GM12878 (cell line): Measurements from ENCODE around the gene TRABD2B. TPM values are rescaled to one million over a fixed set of nuclear protein-coding genes. Genes with fewer than 3 reads are reported as not detected.

Source experiments
- ATAC-seq: fragments of 200-7000 bp; cut with Tn5 transposase; 3 replicates; pipeline ENCODE4 v1.9.1; 2020; ENCODE audit warnings: mild to moderate bottlenecking, moderate library complexity
- BruUV-seq: library from RNA; stranded (reverse); fragments of 400-500 nt; replicated peaks from 2 replicates; lab custom pipeline; 2021; lab: Mats Ljungman, UMichigan
- CTCF ChIA-PET: fragments of 300-600 bp; sonication (Branson Sonifier 250); formaldehyde crosslinking; extraction: SDS; loops from one replicate; lab custom pipeline; 2021; ENCODE audit warnings: inconsistent platforms; lab: Yijun Ruan, JAX
- POLR2A ChIA-PET: fragments of 350-600 bp; formaldehyde crosslinking; extraction: SDS; loops from one replicate; lab custom pipeline; 2021; ENCODE audit warnings: inconsistent platforms; lab: Charles Lee
- RAD21 ChIA-PET: fragments of 300-600 bp; sonication (Branson Sonifier 250); formaldehyde crosslinking; loops from one replicate; lab custom pipeline; 2023; ENCODE audit warnings: antibody characterized with exemption; ENCODE audit not compliant: unreplicated experiment; lab: Charles Lee
- SMC1A ChIA-PET: fragments of 300-600 bp; sonication (Branson Sonifier 250); formaldehyde crosslinking; loops from one replicate; lab custom pipeline; 2023; ENCODE audit not compliant: unreplicated experiment, uncharacterized antibody; lab: Charles Lee
- DNase-seq: peaks from one replicate; pipeline ENCODE4 v3.0.0-alpha.2; 2011; ENCODE audit warnings: low read depth, low spot score
- FAIRE-seq: peaks from 3 replicates; lab custom pipeline; 2011; peaks lifted over from hg19 to GRCh38; lab: Jason Lieb, UNC
- H2AFZ ChIP-seq: 2 replicates; pipeline ENCODE4 v1.6.0; 2011; ENCODE audit warnings: low read depth, low read length, control low read depth; ENCODE audit not compliant: control insufficient read depth
- H3K27ac ChIP-seq: 2 replicates; pipeline ENCODE4 v1.5.1; 2011; ENCODE audit warnings: control low read depth; ENCODE audit not compliant: control insufficient read depth, insufficient read depth
- H3K27me3 ChIP-seq, 2 experiments: replicated peaks in 1 of 2; 2 replicates each; pipeline versions ENCODE4 v1.6.0 to v1.6.1; 2011; ENCODE audit warnings: low read length in 1 of 2; ENCODE audit not compliant: control insufficient read depth in 2 of 2, insufficient read depth in 2 of 2
- H3K36me3 ChIP-seq, 2 experiments: 2 replicates each; pipeline ENCODE4 v1.5.1; 2011; ENCODE audit warnings: low read length in 1 of 2; ENCODE audit not compliant: control insufficient read depth in 2 of 2, insufficient read depth in 2 of 2
- H3K4me1 ChIP-seq: 2 replicates; pipeline ENCODE4 v1.6.1; 2011; ENCODE audit warnings: mild to moderate bottlenecking, low read length, moderate library complexity, mixed read lengths; ENCODE audit not compliant: control insufficient read depth, insufficient read depth
- H3K4me2 ChIP-seq: 2 replicates; pipeline ENCODE4 v1.6.0; 2011; ENCODE audit warnings: control low read depth; ENCODE audit not compliant: control insufficient read depth, insufficient read depth
- H3K4me3 ChIP-seq: fragments of 200-600 bp; sonication (generic); 2 replicates; pipeline ENCODE4 v1.5.1; 2016
- H3K79me2 ChIP-seq: 2 replicates; pipeline ENCODE4 v1.6.0; 2011; ENCODE audit warnings: low read length; ENCODE audit not compliant: control insufficient read depth, insufficient read depth
- H3K9ac ChIP-seq: 2 replicates; pipeline ENCODE4 v1.8.0; 2011; ENCODE audit warnings: low read length, control low read depth, mixed read lengths; ENCODE audit not compliant: control insufficient read depth, insufficient read depth
- H3K9me3 ChIP-seq: replicated peaks from 3 replicates; pipeline ENCODE4 v1.5.1; 2011; ENCODE audit warnings: mild to moderate bottlenecking, low read length; ENCODE audit not compliant: control insufficient read depth, insufficient read depth
- H4K20me1 ChIP-seq: 2 replicates; pipeline ENCODE4 v1.6.0; 2011; ENCODE audit not compliant: control insufficient read depth, insufficient read depth
- BHLHE40 ChIP-seq, 2 experiments: fragments of 450-650 bp in 1 of 2; IDR thresholded peaks; 2 replicates each; pipeline ENCODE4 v1.6.1; 2011 to 2017; ENCODE audit warnings: low read depth in 2 of 2, borderline replicate concordance in 1 of 2, improper control_type of control experiment in 1 of 2, low read length in 1 of 2, mild to moderate bottlenecking in 1 of 2
- ETV6 ChIP-seq, 2 experiments: fragments of 450-650 bp in 1 of 2; IDR thresholded peaks in 1 of 2; conservative IDR thresholded peaks in 1 of 2; 2 replicates each; pipeline ENCODE4 v1.6.1; 2014; ENCODE audit warnings: antibody characterized with exemption in 1 of 2, borderline replicate concordance in 1 of 2, low read depth in 1 of 2, mild to moderate bottlenecking in 1 of 2, moderate library complexity in 1 of 2
- FOXK2 ChIP-seq: fragments of 450-650 bp; IDR thresholded peaks from 2 replicates; pipeline ENCODE4 v1.6.1; 2017; ENCODE audit warnings: mild to moderate bottlenecking, moderate library complexity
- POLR2A ChIP-seq: IDR thresholded peaks from 2 replicates; pipeline ENCODE4 v1.6.1; 2011; ENCODE audit warnings: low read depth, mild to moderate bottlenecking, low read length
- RBBP5 ChIP-seq: fragments of 200-600 bp; sonication (generic); conservative IDR thresholded peaks from 2 replicates; pipeline ENCODE4 v1.6.1; 2016
- SIX5 ChIP-seq: IDR thresholded peaks from 2 replicates; pipeline ENCODE4 v1.6.1; 2011; ENCODE audit warnings: mild to moderate bottlenecking, low read depth, low read length, moderate library complexity; ENCODE audit not compliant: severe bottlenecking
- SRF ChIP-seq, 2 experiments: IDR thresholded peaks; 2 replicates each; pipeline ENCODE4 v1.6.1; 2011; ENCODE audit warnings: low read depth in 2 of 2, low read length in 2 of 2, mild to moderate bottlenecking in 1 of 2, moderate library complexity in 1 of 2
- TCF7 ChIP-seq: IDR thresholded peaks from 2 replicates; pipeline ENCODE4 v1.6.1; 2014; ENCODE audit warnings: antibody characterized with exemption, borderline replicate concordance
- WGBS: methylation state at CpG from one replicate; pipeline ENCODE4 v1.1.6; 2016; ENCODE audit warnings: low lambda C conversion rate; ENCODE audit not compliant: insufficient replicate concordance, insufficient coverage; ENCODE audit errors: missing lambda C conversion rate; 5-methylcytosine and 5-hydroxymethylcytosine counted together
- in situ Hi-C: fragments of 300-500 bp; cut with MboI; formaldehyde crosslinking; loops from 9 replicates; pipeline ENCODE4 v1.14.3; 2018; ENCODE audit warnings: mixed read lengths
- intact Hi-C: fragments of 100-400 bp; cut with micrococcal nuclease; formaldehyde crosslinking; loops from one replicate; pipeline ENCODE4 v1.14.2; 2022; ENCODE audit not compliant: unreplicated experiment
- polyA plus RNA-seq, 11 experiments: library from polyadenylated mRNA; depleted of rRNA in 4 of 11; unstranded in 6 of 11; stranded (reverse) in 5 of 11; fragments of >200 nt; fragmentation: Nextera tagmentation in 4 of 11; fragmentation: Illumina TruSeq in 1 of 11; extraction: Ambion mirVana in 4 of 11; extraction: Trizol in 1 of 11; gene quantifications; 1 replicate in 1 of 11; 2 replicates in 10 of 11; pipeline versions ENCODE4 v1.2.1 to v1.2.3, GENCODE V29; 2011 to 2016; ENCODE audit warnings: inconsistent platforms in 2 of 11, missing spikeins in 2 of 11, low read depth in 1 of 11
- total RNA-seq, 4 experiments: library from RNA; depleted of rRNA in 3 of 4; stranded (reverse); fragments of >200 nt in 3 of 4; fragmentation: Illumina TruSeq in 1 of 4; extraction: Trizol in 1 of 4; gene quantifications; 2 replicates each; pipeline versions ENCODE4 v1.2.1 to v1.2.3, GENCODE V29; 2013 to 2021

The TRABD2B gene
- total and polyA plus RNA-seq, 10 of the 15 experiments (the other 5 are each of a cell fraction or from before 2014, with no cell fraction given) = not detected

DNA sequence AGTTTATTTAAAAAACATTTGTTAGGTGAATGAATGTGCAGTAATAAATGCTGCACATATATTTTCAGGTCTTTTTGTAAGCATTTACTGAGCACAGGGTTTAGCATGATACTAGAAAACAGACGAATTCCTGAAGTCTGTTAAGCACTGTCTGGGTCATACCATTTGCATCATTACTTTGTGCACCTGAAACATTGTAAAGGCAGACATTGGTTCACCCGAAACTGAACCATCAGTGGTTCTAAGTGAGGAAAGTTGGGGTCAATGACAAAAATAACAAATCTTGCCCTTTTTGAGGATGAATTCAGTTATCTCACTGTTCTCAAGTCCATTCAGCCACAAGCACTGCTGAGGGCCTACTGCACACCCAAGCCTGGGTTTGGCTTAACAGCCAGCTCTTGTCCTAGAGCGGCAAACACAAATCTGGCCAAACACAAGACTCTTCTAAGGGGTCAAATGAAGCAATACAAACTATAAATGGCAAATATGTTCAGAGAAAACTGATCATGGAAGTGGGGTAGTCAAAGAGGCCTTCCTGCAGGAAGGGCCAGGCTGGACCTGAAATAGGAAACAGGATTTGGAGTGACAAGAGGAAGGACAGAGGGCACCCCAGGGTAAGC is 21.8 kb downstream of the TRABD2B start:
- no peaks in the 10 kb centered on the region for H3K4me1 ChIP-seq
- no peak for TF ChIP-seq POLR2A
- no peak for TF ChIP-seq FOXK2
- no peak for TF ChIP-seq TCF7
- TF ChIP-seq ETV6 (conservative IDR thresholded peaks at IDR 0.05 in 1 of 2, IDR thresholded peaks at IDR 0.05 in 1 of 2; ENCODE audit: borderline replicate concordance in 1 of 2, low read depth in 1 of 2) = no peak
- no peak for TF ChIP-seq BHLHE40 (IDR thresholded peaks at IDR 0.05; ENCODE audit: borderline replicate concordance in 1 of 2, low read depth in 2 of 2, low read length in 1 of 2)
- TF ChIP-seq RBBP5 = no peak
- TF ChIP-seq SIX5 = no peak
- no peak for TF ChIP-seq SRF (IDR thresholded peaks at IDR 0.05; ENCODE audit: low read depth in 2 of 2, low read length in 2 of 2)
- TF ChIP-seq, all 136 proteins: peak for 0
- intact Hi-C loops = no loop called here
- ChIA-PET POLR2A (no interaction called here), CTCF (no interaction called here), RAD21 (no interaction called here), SMC1A (no interaction called here)
- Histone ChIP-seq H3K9ac (no peak overlapping the region), H3K9me3 (no peaks in the 10 kb centered on the region), H3K4me3 (no peak overlapping the region), H3K36me3 (no peaks in the 10 kb centered on the region; a peak in 1 of 4 replicates), H3K4me2 (no peak overlapping the region), H4K20me1 (no peaks in the 10 kb centered on the region), H2AFZ (no peak overlapping the region), H3K27ac (no peak overlapping the region), H3K79me2 (no peaks in the 10 kb centered on the region), H3K27me3 (no peaks in the 10 kb centered on the region)
- in situ Hi-C loops = no loop called here
- no TSS peak for BruUV-seq
- ATAC-seq (no peak), FAIRE-seq (no peak), DNase-seq (no peak)
- WGBS = 0% methylated on average over 3 of the region's 3 CpGs
